H1 (cell line): Measurements from ENCODE around the gene PSPN. TPM values are rescaled to one million over a fixed set of nuclear protein-coding genes. Genes with fewer than 3 reads are reported as not detected.

ENCODE experiments used
- CTCF ChIA-PET: fragments of 300-600 bp; sonication (Branson Sonifier 250); formaldehyde crosslinking; loops from one replicate; lab custom pipeline; 2021; ENCODE audit not compliant: partially characterized antibody; lab: Charles Lee
- POLR2A ChIA-PET: fragments of 300-600 bp; sonication (Branson Sonifier 250); formaldehyde crosslinking; loops from one replicate; lab custom pipeline; 2021; ENCODE audit warnings: inconsistent platforms; ENCODE audit not compliant: partially characterized antibody; lab: Charles Lee
- DNase-seq, 2 experiments: peaks; one replicate each; pipeline versions ENCODE4 v3.0.0 to v3.0.0-alpha.2; 2010 to 2022; ENCODE audit warnings: low spot score in 2 of 2, low read depth in 1 of 2, mixed read lengths in 1 of 2
- FAIRE-seq: peaks from 2 replicates; lab custom pipeline; 2011; peaks lifted over from hg19 to GRCh38; lab: Jason Lieb, UNC
- H2AFZ ChIP-seq: 2 replicates; pipeline ENCODE4 v1.8.1; 2012; ENCODE audit warnings: low read length, inconsistent platforms
- H2AK5ac ChIP-seq: 2 replicates; pipeline ENCODE4 v1.6.1; 2013; ENCODE audit warnings: low read depth, low read length
- H2BK120ac ChIP-seq: replicated peaks from 2 replicates; pipeline ENCODE3; 2013; ENCODE audit warnings: low read depth, low read length, inconsistent platforms
- H2BK12ac ChIP-seq: 2 replicates; pipeline ENCODE4 v1.6.1; 2013; ENCODE audit warnings: low read depth, low read length
- H2BK15ac ChIP-seq: 2 replicates; pipeline ENCODE4 v1.6.1; 2013; ENCODE audit warnings: low read length
- H2BK20ac ChIP-seq: 2 replicates; pipeline ENCODE4 v1.6.1; 2013; ENCODE audit warnings: low read length
- H2BK5ac ChIP-seq: 2 replicates; pipeline ENCODE4 v1.6.1; 2013; ENCODE audit warnings: low read depth, low read length
- H3K14ac ChIP-seq: 2 replicates; pipeline ENCODE4 v1.6.1; 2013; ENCODE audit warnings: inconsistent platforms; ENCODE audit not compliant: insufficient read length
- H3K18ac ChIP-seq: 2 replicates; pipeline ENCODE4 v1.6.1; 2013; ENCODE audit warnings: low read length; ENCODE audit errors: extremely low read depth
- H3K23ac ChIP-seq: 2 replicates; pipeline ENCODE4 v1.6.1; 2013; ENCODE audit warnings: inconsistent platforms; ENCODE audit not compliant: insufficient read length
- H3K23me2 ChIP-seq: 2 replicates; pipeline ENCODE4 v1.6.1; 2013; ENCODE audit warnings: low read depth, low read length
- H3K27ac ChIP-seq: 2 replicates; pipeline ENCODE4 v1.6.1; 2011; ENCODE audit warnings: low read depth, low read length, inconsistent platforms
- H3K27me3 ChIP-seq, 4 experiments: replicated peaks in 1 of 4; 1 replicate in 1 of 4; 2 replicates in 3 of 4; pipeline versions ENCODE4 v1.6.1 to v1.8.1; 2011 to 2013; ENCODE audit warnings: low read length in 3 of 4, mild to moderate bottlenecking in 3 of 4, inconsistent platforms in 2 of 4, mixed read lengths in 2 of 4, moderate library complexity in 1 of 4; ENCODE audit not compliant: control insufficient read depth in 3 of 4, insufficient read depth in 3 of 4; ENCODE audit errors: extremely low read depth in 1 of 4
- H3K36me3 ChIP-seq, 4 experiments: 2 replicates each; pipeline versions ENCODE4 v1.6.1 to v1.8.1; 2011 to 2013; ENCODE audit warnings: mild to moderate bottlenecking in 4 of 4, low read length in 3 of 4, moderate library complexity in 2 of 4, control low read depth in 1 of 4, inconsistent platforms in 1 of 4; ENCODE audit not compliant: insufficient read depth in 4 of 4, control insufficient read depth in 2 of 4
- H3K4ac ChIP-seq: replicated peaks from 2 replicates; pipeline ENCODE3; 2013; ENCODE audit warnings: low read length, low read depth, mixed read lengths, inconsistent platforms; ENCODE audit not compliant: insufficient read length
- H3K4me1 ChIP-seq, 4 experiments: replicated peaks in 1 of 4; 1 replicate in 1 of 4; 2 replicates in 3 of 4; pipeline versions ENCODE4 v1.6.1 to v1.8.1; 2011 to 2013; ENCODE audit warnings: low read length in 3 of 4, inconsistent platforms in 2 of 4, mixed read lengths in 1 of 4; ENCODE audit not compliant: insufficient read depth in 4 of 4, control insufficient read depth in 3 of 4
- H3K4me2 ChIP-seq, 2 experiments: 2 replicates each; pipeline versions ENCODE4 v1.6.1 to v1.8.1; 2011 to 2013; ENCODE audit warnings: low read depth in 2 of 2, low read length in 2 of 2, control low read depth in 1 of 2, inconsistent platforms in 1 of 2, mild to moderate bottlenecking in 1 of 2; ENCODE audit not compliant: insufficient read depth in 1 of 2
- H3K4me3 ChIP-seq, 4 experiments: fragments of 200-600, 300-600 bp in 1 of 4; sonication (generic), shearing (Covaris generic), sonication (Bioruptor Twin) in 1 of 4; 2 replicates each; pipeline versions ENCODE4 v1.5.1 to v1.8.1; 2011 to 2016; ENCODE audit warnings: low read length in 4 of 4, low read depth in 3 of 4, control low read depth in 2 of 4, inconsistent platforms in 2 of 4, mild to moderate bottlenecking in 2 of 4, mixed read lengths in 1 of 4, moderate library complexity in 1 of 4; ENCODE audit not compliant: insufficient read depth in 2 of 4; ENCODE audit errors: extremely low read depth in 1 of 4
- H3K56ac ChIP-seq: replicated peaks from 2 replicates; pipeline ENCODE3; 2013; ENCODE audit warnings: low read depth, mild to moderate bottlenecking, mixed read lengths, low read length, inconsistent platforms; ENCODE audit not compliant: insufficient read length
- H3K79me1 ChIP-seq: 2 replicates; pipeline ENCODE4 v1.6.1; 2013; ENCODE audit warnings: low read depth, low read length, control low read depth
- H3K79me2 ChIP-seq, 2 experiments: 2 replicates each; pipeline versions ENCODE4 v1.6.1 to v1.8.1; 2012 to 2013; ENCODE audit warnings: low read length in 2 of 2, mild to moderate bottlenecking in 2 of 2, inconsistent platforms in 1 of 2; ENCODE audit not compliant: insufficient read depth in 2 of 2, control insufficient read depth in 1 of 2
- H3K9ac ChIP-seq, 4 experiments: replicated peaks in 1 of 4; 1 replicate in 1 of 4; 2 replicates in 3 of 4; pipeline versions ENCODE4 v1.6.1 to v1.8.1; 2011 to 2013; ENCODE audit warnings: low read depth in 3 of 4, low read length in 3 of 4, control low read depth in 2 of 4, mild to moderate bottlenecking in 2 of 4, moderate library complexity in 2 of 4, inconsistent platforms in 1 of 4; ENCODE audit errors: extremely low read depth in 1 of 4
- H3K9me3 ChIP-seq, 2 experiments: 2 replicates each; pipeline versions ENCODE4 v1.6.1 to v1.8.1; 2012 to 2013; ENCODE audit warnings: mild to moderate bottlenecking in 2 of 2, moderate library complexity in 2 of 2, control low read depth in 1 of 2, inconsistent platforms in 1 of 2, low read depth in 1 of 2, low read length in 1 of 2, mixed read lengths in 1 of 2; ENCODE audit not compliant: insufficient read depth in 2 of 2
- H4K20me1 ChIP-seq, 2 experiments: replicated peaks in 1 of 2; 2 replicates each; pipeline versions ENCODE3 to v1.8.1; 2011 to 2013; ENCODE audit warnings: inconsistent platforms in 2 of 2, low read length in 2 of 2, mild to moderate bottlenecking in 1 of 2; ENCODE audit not compliant: insufficient read depth in 2 of 2, control insufficient read depth in 1 of 2
- H4K5ac ChIP-seq: 2 replicates; pipeline ENCODE4 v1.6.1; 2013; ENCODE audit warnings: low read length, low read depth, mixed read lengths, inconsistent platforms; ENCODE audit not compliant: insufficient read length
- H4K8ac ChIP-seq: 2 replicates; pipeline ENCODE4 v1.8.0; 2013; ENCODE audit warnings: mild to moderate bottlenecking, moderate library complexity, low read length, inconsistent platforms; ENCODE audit not compliant: insufficient read depth; ENCODE audit errors: extremely low read depth
- H4K91ac ChIP-seq: replicated peaks from 2 replicates; pipeline ENCODE3; 2013; ENCODE audit warnings: low read length, mixed read lengths, inconsistent platforms; ENCODE audit not compliant: insufficient read length
- WGBS, 2 experiments: shearing (Covaris generic) in 1 of 2; methylation state at CpG; one replicate each; pipeline versions ENCODE4 v1.1.6 to v1.1.7; 2013 to 2015; ENCODE audit warnings: low lambda C conversion rate in 2 of 2, mixed read lengths in 2 of 2, inconsistent platforms in 1 of 2, low coverage in 1 of 2, missing lambda C conversion rate in 1 of 2; ENCODE audit not compliant: insufficient replicate concordance in 2 of 2, insufficient coverage in 1 of 2, insufficient read length in 1 of 2; ENCODE audit errors: extremely low coverage in 1 of 2, missing lambda C conversion rate in 1 of 2; 5-methylcytosine and 5-hydroxymethylcytosine counted together
- polyA plus RNA-seq, 7 experiments: library from polyadenylated mRNA; depleted of rRNA in 3 of 7; stranded (reverse) in 5 of 7; unstranded in 2 of 7; fragments of >200 nt in 5 of 7; fragments of 200-250 nt in 2 of 7; gene quantifications; 1 replicate in 5 of 7; 2 replicates in 1 of 7; 4 replicates in 1 of 7; pipeline versions ENCODE4 v1.2.1 to v1.2.3, GENCODE V29; 2011 to 2013; ENCODE audit warnings: missing spikeins in 2 of 7, mixed read lengths in 2 of 7
- total RNA-seq: library from RNA; stranded (reverse); fragmentation: NEBNext Ultra II Directional; extraction: Animal tissue kit (Norgen Biotek cat#: 25700); gene quantifications from 2 replicates; pipeline ENCODE4 v1.2.1, GENCODE V29; 2021
- TF ChIP-seq, protein P1 (sequence below): IDR thresholded peaks from 2 replicates; pipeline ENCODE4 v1.6.1; 2011; ENCODE audit warnings: low read length, improper control_type of control experiment
- TF ChIP-seq, protein P2 (sequence below): IDR thresholded peaks from 2 replicates; pipeline ENCODE4 v1.6.1; 2011; ENCODE audit warnings: low read depth, mild to moderate bottlenecking, low read length; ENCODE audit not compliant: insufficient read depth

Gene PSPN
- total and polyA plus RNA-seq, 2 of the 8 experiments (the other 6 are each of a cell fraction or from before 2014, with no cell fraction given), result 1.0 to 2.1 TPM

DNA sequence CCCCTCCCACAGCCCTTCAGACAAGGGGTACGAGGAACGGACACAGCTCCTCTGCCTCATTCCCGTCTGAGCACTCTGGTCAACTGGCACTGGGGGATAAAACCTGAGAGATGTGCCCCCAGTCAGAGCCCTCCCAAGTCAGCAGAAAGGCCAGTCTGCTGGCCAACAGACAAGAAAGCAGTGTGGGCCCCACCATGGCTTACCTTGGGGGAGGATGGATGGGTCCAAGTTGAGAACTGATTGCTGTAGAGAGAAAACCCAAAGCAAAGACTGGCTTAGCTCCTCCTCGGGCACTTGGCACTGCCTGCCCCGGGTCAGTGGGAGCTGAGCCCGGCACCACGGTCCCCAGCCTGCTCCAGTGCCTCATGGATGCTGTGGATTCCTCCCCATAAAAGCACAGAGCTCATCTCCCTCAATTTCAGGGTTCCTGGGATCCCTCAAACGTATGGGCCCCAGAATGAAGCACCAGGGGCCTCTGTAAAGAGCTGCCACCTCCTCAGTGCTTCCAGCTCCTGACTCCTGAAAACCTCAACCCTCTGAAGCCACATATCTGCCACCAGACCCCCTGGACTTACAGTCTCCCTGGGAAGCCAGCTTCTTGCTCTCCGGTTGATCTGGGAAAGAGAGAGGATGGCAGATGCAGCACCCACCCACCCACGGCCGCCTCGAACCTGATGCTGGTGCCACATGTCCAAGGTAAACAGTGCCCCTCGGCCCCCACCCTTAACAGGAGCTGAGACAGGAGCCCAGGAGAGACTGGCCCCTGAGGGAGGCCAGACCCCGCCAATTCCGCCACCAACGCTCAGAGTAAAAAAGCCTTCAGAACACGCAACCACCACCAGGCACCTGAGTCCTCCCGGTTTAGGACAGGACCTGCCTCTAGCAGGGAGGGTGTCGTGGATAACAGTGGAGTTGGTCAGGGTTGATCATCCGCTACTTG lies 45.6 kb upstream of the PSPN start:
- TF ChIP-seq, protein P1, sequence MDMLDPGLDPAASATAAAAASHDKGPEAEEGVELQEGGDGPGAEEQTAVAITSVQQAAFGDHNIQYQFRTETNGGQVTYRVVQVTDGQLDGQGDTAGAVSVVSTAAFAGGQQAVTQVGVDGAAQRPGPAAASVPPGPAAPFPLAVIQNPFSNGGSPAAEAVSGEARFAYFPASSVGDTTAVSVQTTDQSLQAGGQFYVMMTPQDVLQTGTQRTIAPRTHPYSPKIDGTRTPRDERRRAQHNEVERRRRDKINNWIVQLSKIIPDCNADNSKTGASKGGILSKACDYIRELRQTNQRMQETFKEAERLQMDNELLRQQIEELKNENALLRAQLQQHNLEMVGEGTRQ, result no peak
- TF ChIP-seq, protein P2, sequence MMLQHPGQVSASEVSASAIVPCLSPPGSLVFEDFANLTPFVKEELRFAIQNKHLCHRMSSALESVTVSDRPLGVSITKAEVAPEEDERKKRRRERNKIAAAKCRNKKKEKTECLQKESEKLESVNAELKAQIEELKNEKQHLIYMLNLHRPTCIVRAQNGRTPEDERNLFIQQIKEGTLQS, result no peak
- 93% methylated on average over 19 of the region's 20 CpGs; no CpG with 5 or more reads in 1 of the 2 experiments for WGBS, 2 experiments
- Histone ChIP-seq H3K18ac (no peak overlapping the region), H4K5ac (no peak overlapping the region), H2AFZ (no peak overlapping the region), H4K91ac (no peak overlapping the region), H3K4ac (no peak overlapping the region), H3K79me1 (peaks cover 20% of the 10 kb centered on the region), H2BK12ac (no peak overlapping the region), H4K20me1 (peaks cover 52 to 67% of the 10 kb centered on the region in 2 experiments), H3K9me3 (peaks cover 0 to 5% of the 10 kb centered on the region in 2 experiments; a peak in 2 of 4 replicates), H3K23me2 (peaks cover 8% of the 10 kb centered on the region), H3K4me1 (peaks cover 0 to 4% (median 0%) of the 10 kb centered on the region in 4 experiments; a peak in 2 of 7 replicates), H3K9ac (peak overlapping the region in 1 of 4 experiments; percentile 6; a peak in 1 of 7 replicates), H2BK120ac (no peak overlapping the region), H2BK5ac (peak overlapping the region; percentile 32; the same call in 1 of the 2 replicates), H3K36me3 (peaks cover 48 to 60% (median 58%) of the 10 kb centered on the region in 4 experiments), H3K14ac (no peak overlapping the region), H3K4me3 (no peak overlapping the region), H3K56ac (no peak overlapping the region), H3K27me3 (no peaks in the 10 kb centered on the region; a peak in 1 of 7 replicates), H3K4me2 (peak overlapping the region in 1 of 2 experiments; percentile 90; a peak in 2 of 4 replicates), H2BK20ac (no peak overlapping the region), H3K23ac (no peak overlapping the region), H4K8ac (peak overlapping the region; percentile 51; the same call in 1 of the 2 replicates), H3K79me2 (peaks cover 34 to 69% of the 10 kb centered on the region in 2 experiments), H3K27ac (no peak overlapping the region; the same call in 1 of the 2 replicates), H2BK15ac (no peak overlapping the region), H2AK5ac (no peak overlapping the region)
- POLR2A ChIA-PET, result interaction anchor here (0.7 to 4.2 kb wide), 12 partner anchors 9 to 61 kb away, joined by 3 to 26 read pairs (median 4); partner anchors contain the start of gene CRB3
- DNase-seq, result no peak
- FAIRE-seq, result no peak
- CTCF ChIA-PET, result interaction anchor here (0.9 to 2.4 kb wide), 6 partner anchors 9 to 294 kb away, joined by 3 to 5 read pairs (median 4); no protein-coding TSS in a partner anchor
